ENCODE results near the gene HCAR1.
A peak's percentile ranks its signal among the peaks of the same experiment; 100 is the strongest.
"Not testable (repeated sequence)": the region's sequence is repeated elsewhere in the genome, so short reads cannot be mapped to it uniquely, and the experiment has no call there.

HCAR1 gene, protein sequence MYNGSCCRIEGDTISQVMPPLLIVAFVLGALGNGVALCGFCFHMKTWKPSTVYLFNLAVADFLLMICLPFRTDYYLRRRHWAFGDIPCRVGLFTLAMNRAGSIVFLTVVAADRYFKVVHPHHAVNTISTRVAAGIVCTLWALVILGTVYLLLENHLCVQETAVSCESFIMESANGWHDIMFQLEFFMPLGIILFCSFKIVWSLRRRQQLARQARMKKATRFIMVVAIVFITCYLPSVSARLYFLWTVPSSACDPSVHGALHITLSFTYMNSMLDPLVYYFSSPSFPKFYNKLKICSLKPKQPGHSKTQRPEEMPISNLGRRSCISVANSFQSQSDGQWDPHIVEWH

DNA sequence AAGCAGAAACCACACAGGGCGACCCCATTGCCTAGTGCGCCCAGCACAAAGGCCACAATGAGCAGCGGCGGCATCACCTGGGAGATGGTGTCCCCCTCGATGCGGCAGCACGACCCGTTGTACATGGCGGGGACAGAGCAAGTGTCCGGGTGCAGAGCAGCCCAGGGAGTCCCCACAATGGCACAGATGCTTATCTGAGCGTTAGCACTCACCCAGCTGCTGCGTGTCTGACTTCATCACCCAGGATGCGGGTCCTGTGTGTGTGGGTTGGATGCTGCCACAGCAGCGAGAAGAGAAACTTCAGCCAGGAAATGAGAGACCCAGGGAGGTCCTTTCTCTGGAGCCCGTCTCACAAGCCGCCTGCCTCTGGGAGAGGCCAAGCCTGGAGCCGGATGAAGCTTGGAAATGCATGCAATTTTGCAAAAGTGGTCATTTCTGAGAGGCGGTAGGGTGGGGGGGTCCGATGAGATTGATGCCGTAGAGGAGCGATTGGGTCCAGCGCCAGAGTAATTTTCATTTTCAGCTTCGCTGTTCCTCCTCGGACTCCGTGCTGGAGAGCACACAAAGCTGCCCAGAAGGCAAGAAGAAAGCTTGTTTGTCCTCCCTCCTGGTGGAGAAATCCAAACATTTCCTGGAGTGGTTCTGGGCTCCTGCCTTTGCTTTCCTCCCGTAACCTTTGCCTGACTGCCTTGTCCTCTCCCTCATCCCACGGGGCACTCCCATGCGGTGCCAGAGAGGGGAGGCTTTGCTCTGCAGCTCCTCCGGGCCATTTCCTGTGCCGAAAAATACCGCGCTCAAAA, at the start of gene HCAR1:
Gene HCAR1, minus strand, starts transcription at position 630 of the 800 bp plus-strand sequence. Its CDS starts 505 bp downstream, at position 125.
- peak; percentile 23 to 64 for DNase-seq (ENCODE audit: extremely low read depth in 1 of 2, low read depth in 1 of 2)

DNA sequence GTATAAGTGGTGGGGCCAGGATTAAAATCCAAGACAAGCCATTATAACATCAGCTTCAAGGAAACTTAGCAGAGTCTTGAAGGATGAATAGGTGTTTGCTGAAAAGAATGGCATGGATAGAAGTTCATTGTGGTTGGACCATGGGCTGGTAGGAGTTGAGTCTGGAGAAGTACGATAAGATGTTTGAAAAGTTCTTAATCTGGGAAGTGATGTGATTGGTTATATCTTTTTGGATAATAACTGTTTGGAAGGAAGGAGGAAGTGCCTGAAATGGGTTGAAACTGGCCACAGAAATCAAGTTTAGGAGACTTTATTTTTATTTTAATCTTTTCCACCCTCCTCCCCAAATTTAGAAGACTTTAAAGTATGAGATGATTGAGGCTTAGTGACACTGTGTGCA, 26.9 kb upstream of the HCAR1 start:
- no peak for DNase-seq (ENCODE audit: extremely low read depth in 1 of 2, low read depth in 1 of 2)

DNA sequence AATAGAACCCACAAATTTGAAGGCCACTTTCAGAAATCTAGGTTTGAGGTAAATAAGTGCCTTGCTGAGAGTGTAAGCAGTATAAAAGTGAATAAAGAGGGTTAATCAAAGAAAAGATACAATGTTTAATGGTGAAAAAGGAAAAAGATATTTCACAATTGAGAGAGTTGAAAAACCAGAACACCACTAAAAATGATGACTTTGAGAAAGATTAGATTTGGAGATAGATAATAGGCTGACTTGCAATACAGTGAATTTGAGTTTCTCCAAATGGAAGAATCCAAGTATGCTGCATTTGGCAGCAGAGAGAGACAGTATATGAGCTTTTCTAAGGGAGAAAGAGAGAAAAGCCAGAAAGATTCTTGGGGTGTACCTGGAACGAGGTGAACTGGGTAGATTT, 24.1 kb upstream of the HCAR1 start:
- no peak for DNase-seq (ENCODE audit: extremely low read depth in 1 of 2, low read depth in 1 of 2)

DNA sequence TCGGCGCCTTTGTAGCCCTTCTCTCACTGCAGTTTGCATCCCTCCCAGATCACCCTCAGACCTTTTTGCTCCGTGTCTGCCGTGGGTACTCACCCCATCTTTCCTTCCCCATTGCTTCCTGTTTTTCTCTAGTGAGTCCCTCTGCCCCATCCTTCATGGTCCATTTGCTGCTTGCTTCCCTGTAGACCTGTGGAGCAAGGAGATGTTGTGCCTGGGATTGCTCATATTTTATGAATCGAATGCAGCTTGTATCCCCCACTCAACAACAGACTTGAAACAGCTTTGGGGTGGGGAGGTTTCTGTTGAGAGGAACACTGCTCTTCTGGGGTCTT, 22.6 kb upstream of the HCAR1 start:
- no peak for DNase-seq (ENCODE audit: extremely low read depth in 1 of 2, low read depth in 1 of 2)

DNA sequence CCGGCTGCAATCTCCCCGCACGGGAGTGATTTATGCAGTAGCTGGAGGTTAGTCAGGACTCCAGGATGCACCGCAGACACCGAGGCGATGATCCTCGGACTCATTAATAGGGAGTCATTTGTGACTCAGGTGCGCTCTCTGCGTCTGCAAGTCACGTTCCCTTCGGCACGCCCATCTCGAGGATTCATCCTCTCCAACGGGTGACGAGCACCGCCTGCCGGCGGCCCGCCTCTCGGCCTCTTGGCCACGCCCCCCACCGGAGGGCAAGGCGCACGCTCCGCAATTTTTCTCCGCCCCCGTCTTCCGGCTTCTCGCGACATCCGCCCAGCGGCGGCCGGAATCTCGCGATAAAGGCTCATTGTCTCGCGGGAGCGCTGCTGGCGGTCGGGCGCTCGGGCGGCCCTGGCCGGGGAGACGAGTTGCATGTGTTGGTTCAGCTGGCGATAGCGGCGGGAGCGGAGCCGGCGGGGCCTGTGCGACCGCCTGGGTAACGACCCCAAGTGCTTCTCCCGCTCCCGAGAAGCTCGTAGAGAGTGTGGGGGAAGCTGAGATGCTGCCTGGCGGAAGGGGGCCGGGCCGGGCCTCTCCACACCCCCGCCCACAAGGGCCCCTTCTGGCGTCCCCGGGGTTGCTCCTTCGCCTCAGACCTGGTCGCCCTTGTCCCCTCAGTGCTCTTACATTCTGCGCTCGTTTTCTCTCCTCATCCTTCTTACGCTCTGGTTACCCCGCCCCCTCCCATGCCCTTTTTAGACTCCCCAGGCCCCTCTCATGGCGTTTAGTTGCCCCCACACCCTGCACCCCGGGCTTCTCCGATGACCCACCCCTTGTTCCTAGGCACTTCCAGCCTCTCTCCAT, 22.0 kb upstream of the HCAR1 start, which contains the start of gene DENR:
Gene DENR, plus strand, starts transcription at position 361 of the 855 bp plus-strand sequence. CDS start 878 bp downstream, outside the sequence.
- DNase-seq (ENCODE audit: extremely low read depth in 1 of 2, low read depth in 1 of 2) = peak; percentile 99 to 100

DNA sequence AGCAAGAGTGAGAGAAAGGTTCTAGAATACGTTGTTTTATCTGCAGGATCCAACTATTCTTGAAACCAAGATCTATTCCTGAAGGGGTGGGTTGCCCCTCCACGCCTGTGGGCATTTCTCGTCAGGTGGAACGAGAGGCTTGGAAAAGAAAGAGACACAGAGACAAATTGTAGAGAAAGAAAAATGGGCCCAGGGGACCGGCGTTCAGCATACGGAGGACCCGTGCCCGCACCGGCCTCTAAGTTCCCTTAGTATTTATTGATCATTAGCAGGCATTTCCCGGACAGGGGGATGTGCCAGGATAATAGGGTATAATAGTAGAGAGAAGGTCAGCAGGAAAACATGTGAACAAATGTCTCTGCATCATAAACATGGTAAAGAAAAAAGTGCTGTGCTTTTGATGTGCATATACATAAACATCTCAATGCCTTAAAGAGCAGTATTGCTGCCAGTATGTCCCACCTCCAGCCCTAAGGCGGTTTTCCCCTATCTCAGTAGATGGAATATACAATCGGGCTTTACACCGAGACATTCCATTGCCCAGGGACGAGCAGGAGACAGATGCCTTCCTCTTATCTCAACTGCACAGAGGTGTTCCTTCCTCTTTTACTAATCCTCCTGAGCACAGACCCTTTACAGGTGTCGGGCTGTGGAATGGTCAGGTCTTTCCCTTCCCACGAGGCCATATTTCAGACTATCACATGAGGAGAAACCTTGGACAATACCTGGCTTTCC, 20.3 kb upstream of the HCAR1 start:
- not testable (repeated sequence) for DNase-seq (ENCODE audit: extremely low read depth in 1 of 2, low read depth in 1 of 2)

DNA sequence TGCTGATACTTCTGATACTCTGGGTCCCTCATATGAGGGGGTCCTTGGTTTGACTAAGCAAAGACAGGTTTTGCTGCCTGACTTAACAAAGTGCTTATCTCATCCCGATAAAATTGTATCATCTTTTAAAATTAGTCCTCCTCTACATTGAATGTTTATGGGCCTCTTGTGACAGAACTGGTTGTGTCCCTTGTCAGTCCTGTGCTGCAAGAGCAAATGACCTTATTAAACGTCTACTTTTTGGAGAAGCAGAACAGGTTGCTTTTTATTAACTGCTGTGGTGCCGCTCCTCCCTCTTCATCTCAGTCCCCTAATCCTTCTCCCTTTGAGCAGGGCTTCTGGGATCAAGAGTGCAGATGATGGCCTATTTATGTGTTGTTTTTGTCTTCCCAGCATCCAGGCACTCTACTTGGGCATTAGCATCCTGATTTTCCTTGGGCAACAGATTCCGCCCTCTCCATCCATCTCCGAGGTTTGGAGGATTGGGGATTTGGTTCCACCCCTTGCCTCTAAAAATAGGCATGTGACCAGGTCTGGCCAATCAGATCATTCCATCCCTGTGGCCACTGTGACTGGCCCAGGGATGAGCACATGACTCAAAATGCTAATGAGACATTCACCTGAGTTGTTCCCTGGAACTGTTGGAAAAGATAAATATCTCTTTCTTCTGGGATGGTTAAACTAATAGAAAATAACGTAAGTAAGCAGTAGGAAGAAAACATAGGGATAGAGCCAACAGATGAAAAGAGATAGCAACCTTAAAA, 19.1 kb upstream of the HCAR1 start:
- DNase-seq (ENCODE audit: extremely low read depth in 1 of 2, low read depth in 1 of 2) = no peak

DNA sequence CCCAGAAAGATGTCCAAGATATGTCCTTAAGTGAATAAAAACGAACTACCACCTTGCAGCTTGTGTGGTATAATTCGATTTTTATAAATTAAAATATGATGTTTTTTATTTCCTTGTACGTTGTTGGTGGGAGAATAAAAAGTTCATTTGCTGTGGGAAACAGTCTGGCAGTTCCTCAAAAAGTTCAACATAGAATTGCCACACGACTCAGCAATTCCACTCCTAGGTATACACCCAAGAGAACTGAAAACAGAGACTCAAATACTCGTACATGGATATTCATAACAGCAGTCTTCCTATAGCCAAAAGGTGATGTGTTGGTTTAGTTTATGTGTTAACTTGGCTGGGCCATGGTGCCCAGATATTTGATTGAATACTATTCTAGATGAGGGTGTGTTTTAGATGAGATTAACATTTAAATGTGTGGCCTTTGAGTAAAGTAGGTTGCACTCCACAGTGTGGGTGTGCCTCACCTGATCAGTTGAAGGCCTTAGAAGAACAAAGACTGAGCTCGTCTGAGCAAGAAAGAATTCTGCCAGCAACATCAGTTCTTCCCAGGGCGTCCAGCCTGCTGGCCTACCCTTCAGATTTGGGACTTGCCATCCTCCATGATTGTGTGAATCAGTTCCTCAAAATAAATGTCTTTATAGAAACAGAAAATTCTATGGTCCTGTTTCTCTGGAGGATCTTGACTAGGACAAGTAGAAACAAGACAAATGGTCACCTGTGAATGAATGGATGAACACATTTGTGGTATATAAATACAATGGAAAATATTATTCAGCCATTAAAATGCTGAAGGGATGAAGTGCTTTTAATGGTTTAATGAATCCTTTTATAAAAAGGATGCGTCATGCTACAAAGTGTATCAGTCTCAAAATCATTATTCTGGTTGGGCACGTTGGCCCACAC, 16.8 kb upstream of the HCAR1 start:
- DNase-seq (ENCODE audit: extremely low read depth in 1 of 2, low read depth in 1 of 2) = no peak

DNA sequence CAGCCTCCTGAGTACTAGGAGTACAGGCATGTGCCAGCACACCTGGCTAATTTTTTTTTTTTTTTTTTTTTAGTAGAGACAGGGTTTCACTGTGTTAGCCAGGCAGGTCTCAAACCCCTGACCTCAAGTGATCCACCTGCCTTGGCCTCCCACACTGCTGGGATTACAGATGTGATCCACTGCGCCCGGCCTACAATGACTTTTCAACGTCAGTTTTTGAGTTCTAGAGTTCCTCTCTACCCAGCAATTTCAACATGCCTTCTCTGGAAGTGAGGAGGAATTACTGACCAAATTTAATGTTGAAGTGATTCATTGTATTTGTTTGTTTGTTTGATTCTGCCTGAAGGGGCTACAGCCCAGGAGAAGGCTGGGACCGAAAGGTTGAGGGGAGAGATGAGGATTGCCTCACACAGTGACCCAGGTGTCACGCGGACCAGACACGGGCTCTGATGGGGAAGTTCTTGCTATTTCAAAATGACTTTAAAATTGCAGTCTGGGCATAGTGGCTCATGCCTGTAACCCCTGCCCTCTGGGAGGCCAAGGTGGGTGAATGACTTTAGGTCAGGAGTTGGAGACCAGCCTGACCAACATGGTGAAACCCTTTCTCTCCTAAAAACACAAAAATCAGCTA, 13.4 kb upstream of the HCAR1 start:
- no peak for DNase-seq (ENCODE audit: extremely low read depth in 1 of 2, low read depth in 1 of 2)

DNA sequence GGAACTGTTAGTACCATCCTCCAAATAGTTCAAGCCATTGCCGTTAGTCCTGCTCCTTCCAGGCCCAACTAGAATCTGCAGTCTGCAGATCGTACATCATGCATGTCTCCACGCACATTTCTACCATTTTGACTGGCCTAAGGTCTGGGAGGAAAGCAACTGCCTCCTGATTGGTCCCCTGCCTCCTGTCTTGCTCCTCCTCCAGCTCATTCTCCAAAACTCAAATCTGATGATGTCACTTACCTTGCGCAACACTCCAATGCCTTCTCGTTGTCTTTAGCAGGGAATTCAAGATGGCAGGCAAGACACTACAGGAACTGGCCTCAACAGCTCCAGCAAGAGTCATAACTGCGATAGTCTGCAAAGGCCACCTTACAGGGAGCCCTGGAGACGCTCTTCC, 9.7 kb upstream of the HCAR1 start:
- no peak for DNase-seq (ENCODE audit: extremely low read depth in 1 of 2, low read depth in 1 of 2)

DNA sequence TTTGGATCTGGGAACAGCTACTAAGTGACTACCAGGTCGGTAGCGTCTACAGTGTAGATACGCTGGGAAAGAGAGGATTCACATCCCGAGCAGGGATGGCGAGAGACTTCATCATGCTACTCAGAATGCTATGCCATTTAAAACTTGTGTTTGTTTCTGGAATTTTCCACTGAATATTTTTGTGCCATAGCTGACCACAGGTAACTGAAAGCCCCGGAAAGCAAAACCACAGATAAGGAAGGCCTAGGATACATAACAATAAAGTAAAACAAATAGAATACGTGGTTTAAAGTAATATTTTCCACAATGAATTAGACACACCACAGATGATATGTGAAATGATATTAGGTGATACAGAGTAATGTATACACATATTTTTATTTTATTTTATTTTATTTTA, 7.9 kb upstream of the HCAR1 start:
- DNase-seq (ENCODE audit: extremely low read depth in 1 of 2, low read depth in 1 of 2) = no peak

DNA sequence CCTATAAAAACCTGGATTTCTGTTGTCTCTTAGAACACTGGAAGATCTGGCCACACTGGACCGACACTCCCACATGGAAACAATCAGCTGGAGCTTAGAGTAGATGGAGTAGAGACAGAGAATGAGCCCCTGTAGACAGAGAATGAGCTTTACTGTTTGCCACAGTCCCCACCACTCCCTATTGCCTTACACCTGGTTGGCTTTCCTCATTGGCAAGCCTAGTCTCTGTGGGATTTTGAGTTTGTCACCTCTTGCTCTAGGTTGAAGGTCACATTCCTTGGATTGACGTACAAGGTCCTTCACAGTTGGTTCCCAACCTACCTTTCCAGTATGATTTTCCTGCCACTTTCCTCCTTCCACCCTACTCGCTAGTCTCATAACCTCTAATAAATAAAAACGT, 2.0 kb upstream of the HCAR1 start:
- no peak for DNase-seq (ENCODE audit: extremely low read depth in 1 of 2, low read depth in 1 of 2)

DNA sequence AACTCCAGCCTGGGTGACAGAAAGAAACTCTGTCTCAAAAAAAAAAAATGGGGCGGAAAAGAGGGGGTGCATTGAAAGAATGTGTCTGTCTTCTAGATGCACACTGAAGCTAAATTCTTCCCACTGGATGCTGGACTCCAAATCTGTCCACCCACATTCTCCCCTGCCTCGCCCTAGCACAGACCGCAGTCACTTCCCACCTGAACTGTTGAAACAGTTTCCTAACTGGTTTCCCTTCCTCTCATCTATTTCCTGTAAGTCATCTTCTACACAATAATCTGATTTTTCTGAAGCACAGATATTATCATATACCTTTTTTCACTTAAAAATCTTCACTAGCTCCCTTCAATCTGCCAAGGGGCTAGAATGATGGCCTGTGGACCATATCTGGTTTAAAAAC, 1.5 kb upstream of the HCAR1 start:
- no peak for DNase-seq (ENCODE audit: extremely low read depth in 1 of 2, low read depth in 1 of 2)

DNA sequence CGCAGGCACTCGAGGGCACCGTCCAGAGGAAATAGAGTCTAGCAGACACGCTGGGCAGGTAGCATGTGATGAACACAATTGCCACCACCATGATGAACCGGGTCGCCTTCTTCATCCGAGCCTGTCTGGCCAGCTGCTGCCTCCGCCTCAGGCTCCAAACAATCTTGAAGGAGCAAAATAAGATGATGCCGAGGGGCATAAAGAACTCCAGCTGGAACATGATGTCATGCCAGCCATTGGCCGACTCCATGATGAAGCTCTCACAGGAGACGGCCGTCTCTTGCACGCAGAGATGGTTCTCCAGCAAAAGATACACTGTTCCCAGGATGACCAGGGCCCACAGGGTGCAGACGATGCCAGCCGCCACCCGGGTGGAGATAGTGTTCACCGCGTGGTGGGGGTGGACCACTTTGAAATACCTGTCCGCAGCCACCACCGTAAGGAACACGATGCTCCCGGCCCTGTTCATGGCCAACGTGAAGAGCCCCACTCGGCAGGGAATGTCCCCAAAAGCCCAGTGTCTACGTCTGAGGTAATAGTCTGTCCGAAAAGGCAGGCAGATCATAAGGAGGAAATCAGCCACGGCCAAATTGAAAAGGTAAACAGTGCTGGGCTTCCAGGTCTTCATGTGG, 945 bp downstream of the HCAR1 start:
- no peak for DNase-seq (ENCODE audit: extremely low read depth in 1 of 2, low read depth in 1 of 2)

DNA sequence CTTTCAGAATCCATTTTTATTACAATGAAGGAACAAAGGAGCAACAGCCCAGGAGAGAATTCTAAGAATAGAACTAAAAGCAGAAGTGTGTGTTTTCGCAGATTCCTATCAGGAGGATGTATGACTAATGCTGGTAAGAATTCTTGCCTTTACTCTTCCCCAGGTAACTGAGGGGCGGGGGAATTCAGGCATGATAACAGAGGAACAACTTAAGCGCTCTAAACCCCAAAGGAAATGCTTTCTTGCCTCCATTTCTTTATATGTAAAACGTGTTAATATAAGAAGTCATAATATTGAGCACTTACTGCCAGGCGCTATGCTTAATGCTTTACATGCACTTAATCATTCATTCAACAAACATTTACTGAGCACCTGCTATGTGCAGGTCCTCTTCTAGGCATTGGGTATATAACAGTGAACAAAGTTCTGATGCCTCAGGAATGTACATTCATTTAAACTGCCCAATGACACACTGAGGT, 4.5 kb downstream of the HCAR1 start:
- peak in 1 of 2 donors; percentile 29 for DNase-seq (ENCODE audit: extremely low read depth in 1 of 2, low read depth in 1 of 2)

DNA sequence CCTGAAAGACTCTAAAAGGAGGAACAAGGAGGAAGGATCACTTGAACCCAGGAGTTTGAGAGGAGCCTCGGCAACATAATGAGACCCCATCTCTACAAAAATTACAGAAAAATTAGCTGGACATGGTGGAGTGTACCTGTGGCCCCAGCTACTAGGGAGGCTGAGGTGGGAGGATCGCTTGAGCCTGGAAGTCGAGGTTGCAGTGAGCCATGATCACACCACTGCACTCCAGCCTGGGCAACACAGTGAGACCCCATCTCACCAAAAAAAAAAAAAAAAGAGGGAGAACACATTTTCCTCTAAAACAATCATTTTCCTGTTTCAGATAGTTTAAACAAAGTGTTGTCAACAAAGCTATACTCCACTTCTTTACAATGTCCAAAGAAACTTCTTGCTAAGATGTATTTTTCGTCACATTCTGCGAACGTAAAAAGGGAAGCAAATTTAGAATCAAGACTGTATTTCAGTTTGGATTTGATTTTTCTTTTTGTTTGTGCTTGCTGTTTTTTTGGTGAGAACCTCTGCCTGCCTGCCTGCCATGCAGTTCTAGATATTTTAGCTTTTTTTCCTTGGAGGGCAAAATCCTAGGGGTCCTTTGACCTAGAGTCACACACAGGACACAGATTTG, 5.1 kb downstream of the HCAR1 start:
- no peak for DNase-seq (ENCODE audit: extremely low read depth in 1 of 2, low read depth in 1 of 2)

DNA sequence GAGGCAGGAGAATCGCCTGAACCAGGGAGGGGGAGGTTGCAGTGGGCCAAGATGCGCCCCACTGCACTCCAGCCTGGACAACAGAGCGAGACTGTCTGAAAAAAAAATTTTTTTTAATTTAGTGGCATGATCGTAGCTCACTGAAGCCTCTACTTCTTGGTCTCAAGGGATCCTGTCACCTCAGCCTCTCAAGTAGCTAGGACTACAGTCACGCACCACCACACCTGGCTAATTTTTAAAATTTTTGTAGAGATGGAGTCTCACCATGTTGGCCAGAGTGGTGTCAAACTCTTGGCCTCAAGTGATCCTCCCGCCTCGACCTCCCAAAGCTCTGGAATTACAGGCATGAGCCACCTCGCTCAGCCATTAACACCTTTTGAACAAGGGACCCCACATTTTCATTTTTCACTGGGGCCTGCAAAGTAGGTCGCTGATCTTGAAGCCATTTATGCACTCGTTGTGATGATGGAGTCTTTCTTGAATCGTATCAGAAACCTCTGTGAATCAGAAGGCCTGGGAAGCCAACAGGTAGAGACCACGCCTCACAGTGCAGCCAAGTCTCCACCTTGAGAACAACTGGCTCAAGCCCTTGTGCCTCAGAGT, 5.9 kb downstream of the HCAR1 start:
- no peak for DNase-seq (ENCODE audit: extremely low read depth in 1 of 2, low read depth in 1 of 2)

Data from stimulated activated CD8-positive, alpha-beta memory T cell treated with anti-CD3 and anti-CD28 coated beads, Interleukin-7, amount 100 ng/mL, for 48 hours (primary cell).